MCF 10A (cell line): Measurements from ENCODE around the gene ZNF714. TPM values are rescaled to one million over a fixed set of nuclear protein-coding genes. Genes with fewer than 3 reads are reported as not detected.

ENCODE experiments used
- BruUV-seq: library from RNA; stranded (reverse); fragments of 400-500 nt; replicated peaks from 2 replicates; lab custom pipeline; 2021; lab: Mats Ljungman, UMichigan
- CTCF ChIA-PET: fragments of 300-600 bp; sonication (Branson Sonifier 250); formaldehyde crosslinking; extraction: SDS; loops from one replicate; lab custom pipeline; 2021; ENCODE audit warnings: antibody characterized with exemption, inconsistent platforms; lab: Yijun Ruan, JAX
- POLR2A ChIA-PET: fragments of 300-600, 350-650 bp; sonication (Branson Sonifier 250); formaldehyde crosslinking; extraction: SDS; loops from one replicate; lab custom pipeline; 2020; ENCODE audit warnings: antibody characterized with exemption, inconsistent platforms; lab: Yijun Ruan, JAX
- DNase-seq: peaks from one replicate; pipeline ENCODE4 v3.0.0-alpha.2; 2018; ENCODE audit not compliant: unreplicated experiment
- H3K27ac Mint-ChIP-seq: one replicate; pipeline ENCODE4 v1.8.0; 2022; ENCODE audit warnings: mild to moderate bottlenecking, low read depth, mixed read lengths; ENCODE audit not compliant: unreplicated experiment
- H3K27me3 Mint-ChIP-seq: one replicate; pipeline ENCODE4 v1.8.0; 2022; ENCODE audit warnings: mixed read lengths; ENCODE audit not compliant: insufficient read depth, unreplicated experiment
- H3K36me3 Mint-ChIP-seq: one replicate; pipeline ENCODE4 v1.8.0; 2022; ENCODE audit warnings: mild to moderate bottlenecking, moderate library complexity, mixed read lengths; ENCODE audit not compliant: insufficient read depth, unreplicated experiment
- H3K4me1 Mint-ChIP-seq: one replicate; pipeline ENCODE4 v1.8.0; 2022; ENCODE audit warnings: mixed read lengths; ENCODE audit not compliant: insufficient read depth, unreplicated experiment
- H3K4me3 Mint-ChIP-seq: one replicate; pipeline ENCODE4 v1.8.0; 2022; ENCODE audit warnings: mild to moderate bottlenecking, moderate library complexity, mixed read lengths; ENCODE audit not compliant: unreplicated experiment
- H3K9me3 Mint-ChIP-seq: one replicate; pipeline ENCODE4 v1.8.0; 2022; ENCODE audit warnings: mixed read lengths; ENCODE audit not compliant: unreplicated experiment
- CTCF ChIP-seq: fragments of 200-600 bp; IDR thresholded peaks from one replicate; pipeline ENCODE4 v1.8.0; 2022; ENCODE audit warnings: antibody characterized with exemption, mild to moderate bottlenecking; ENCODE audit not compliant: unreplicated experiment
- intact Hi-C: fragments of 100-400 bp; cut with micrococcal nuclease; formaldehyde crosslinking; loops from 2 replicates; pipeline ENCODE4 v1.14.1; 2022
- total RNA-seq: library from RNA; stranded (reverse); gene quantifications from 2 replicates; pipeline ENCODE4 v1.2.3, GENCODE V29; 2022

Gene ZNF714
- total RNA-seq, 1 experiment from 2014 or later, result 10.0 TPM

- Mint-ChIP-seq H3K36me3 (no peaks in the 10 kb centered on the region), H3K27ac (no peak overlapping the region), H3K4me3 (no peak overlapping the region), H3K9me3 (peaks cover 26% of the 10 kb centered on the region), H3K4me1 (peaks cover 8% of the 10 kb centered on the region), H3K27me3 (no peaks in the 10 kb centered on the region)
- CTCF ChIA-PET, result no interaction called here
- intact Hi-C loops, result no loop called here
- POLR2A ChIA-PET, result interaction anchor here (0.5 to 1.2 kb wide), 2 partner anchors 12 to 213 kb away, joined by 3 to 4 read pairs; partner anchors contain the start of gene ZNF431
- TF ChIP-seq CTCF, result no peak
- DNase-seq, result no peak
- no TSS peak for BruUV-seq
Observed at GRCh38 chr19:21130097-21130775, 48.2 kb downstream of the ZNF714 start.

DNA sequence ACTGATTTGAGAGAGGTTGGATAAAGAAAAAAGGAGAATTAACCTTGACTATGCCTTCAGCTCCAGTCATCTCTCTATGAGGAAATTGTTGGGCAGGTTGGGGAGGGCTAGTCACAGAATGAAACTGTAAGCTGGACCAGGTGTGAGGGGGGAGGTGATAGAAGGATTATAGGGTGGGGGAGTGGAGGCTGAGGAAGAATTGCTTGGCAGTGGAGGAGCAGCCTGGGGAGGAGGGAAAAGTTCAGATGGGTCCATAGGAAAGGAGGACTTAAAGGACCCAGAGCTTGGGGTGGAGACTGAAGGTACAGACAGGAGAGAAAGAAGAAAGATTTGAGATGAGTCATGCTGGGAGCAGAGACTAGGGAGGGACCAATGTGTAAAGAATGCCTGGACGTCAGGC lies 51.6 kb downstream of the ZNF714 start:
- Mint-ChIP-seq H3K36me3 (no peaks in the 10 kb centered on the region), H3K4me3 (no peak overlapping the region), H3K4me1 (peaks cover 8% of the 10 kb centered on the region), H3K27ac (no peak overlapping the region), H3K9me3 (peaks cover 15% of the 10 kb centered on the region), H3K27me3 (no peaks in the 10 kb centered on the region)
- BruUV-seq, result no TSS peak
- CTCF ChIA-PET, result no interaction called here
- POLR2A ChIA-PET, result interaction anchor here (0.6 to 2.4 kb wide), 3 partner anchors 9 to 442 kb away, joined by 3 to 8 read pairs (median 4); partner anchors contain the start of gene ZNF431
- intact Hi-C loops, result no loop called here
- no peak for DNase-seq
- TF ChIP-seq CTCF, result no peak

GRCh38 chr19:21134934-21135366 lies 52.9 kb downstream of the ZNF714 start:
- intact Hi-C loops, result no loop called here
- TF ChIP-seq CTCF, result no peak
- Mint-ChIP-seq H3K36me3 (no peaks in the 10 kb centered on the region), H3K27me3 (no peaks in the 10 kb centered on the region), H3K9me3 (peaks cover 15% of the 10 kb centered on the region), H3K4me3 (no peak overlapping the region), H3K4me1 (peaks cover 8% of the 10 kb centered on the region), H3K27ac (no peak overlapping the region)
- no peak for DNase-seq
- ChIA-PET POLR2A (no interaction called here), CTCF (no interaction called here)
- BruUV-seq, result no TSS peak

DNA sequence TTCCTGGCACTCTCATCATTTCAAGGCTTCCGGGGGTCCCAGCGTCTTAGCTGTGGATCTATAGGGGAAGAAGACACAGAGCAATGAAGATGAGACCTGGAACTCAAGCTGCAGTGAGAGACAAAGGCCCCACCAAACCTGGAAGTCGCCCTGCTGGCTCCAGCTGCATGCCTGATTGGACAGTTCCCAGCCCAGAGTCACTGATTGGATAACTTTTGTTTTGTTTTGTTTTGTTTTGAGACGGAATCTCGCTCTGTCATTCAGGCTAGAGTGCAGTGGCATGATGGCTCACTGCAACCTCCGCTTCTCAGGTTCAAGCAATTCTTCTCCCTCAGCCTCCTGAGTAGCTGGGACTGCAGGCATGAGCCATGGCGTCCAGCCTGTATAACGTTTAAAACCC lies 53.4 kb downstream of the ZNF714 start:
- Mint-ChIP-seq H3K27ac (no peak overlapping the region), H3K4me3 (no peak overlapping the region), H3K9me3 (peaks cover 15% of the 10 kb centered on the region), H3K36me3 (no peaks in the 10 kb centered on the region), H3K27me3 (no peaks in the 10 kb centered on the region), H3K4me1 (peaks cover 8% of the 10 kb centered on the region)
- ChIA-PET POLR2A (no interaction called here), CTCF (no interaction called here)
- intact Hi-C loops, result no loop called here
- no peak for TF ChIP-seq CTCF
- BruUV-seq, result no TSS peak
- no peak for DNase-seq
